DMS53 treated with DMSO at 0.1 percent for 48 hours (cell line): Measurements from ENCODE around the gene NARS2.

Experiments
- DNase-seq: peaks from one replicate; lab custom pipeline; 2025; ENCODE audit not compliant: unreplicated experiment; lab: John Stamatoyannopoulos, UW

The NARS2 gene

DNA sequence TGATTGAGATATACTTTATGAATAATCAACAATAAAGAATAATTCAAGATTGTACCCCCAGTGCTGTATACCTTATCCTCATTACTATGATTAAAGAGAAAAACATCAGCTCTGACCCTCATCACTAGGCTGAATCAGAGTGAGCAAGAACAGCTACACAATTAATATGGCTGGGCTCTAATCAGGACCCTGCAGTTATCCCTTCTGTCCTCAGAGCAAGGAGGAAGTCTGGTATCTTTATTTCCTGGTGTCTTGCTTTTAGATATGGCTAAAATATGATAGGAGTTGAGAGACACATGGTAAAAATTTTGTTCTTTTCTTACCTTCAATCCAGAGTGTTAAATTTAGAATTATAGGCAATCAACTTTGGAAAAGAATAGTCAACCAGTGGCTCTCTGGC, 128.5 kb downstream of the NARS2 start:
- DNase-seq = no peak

DNA sequence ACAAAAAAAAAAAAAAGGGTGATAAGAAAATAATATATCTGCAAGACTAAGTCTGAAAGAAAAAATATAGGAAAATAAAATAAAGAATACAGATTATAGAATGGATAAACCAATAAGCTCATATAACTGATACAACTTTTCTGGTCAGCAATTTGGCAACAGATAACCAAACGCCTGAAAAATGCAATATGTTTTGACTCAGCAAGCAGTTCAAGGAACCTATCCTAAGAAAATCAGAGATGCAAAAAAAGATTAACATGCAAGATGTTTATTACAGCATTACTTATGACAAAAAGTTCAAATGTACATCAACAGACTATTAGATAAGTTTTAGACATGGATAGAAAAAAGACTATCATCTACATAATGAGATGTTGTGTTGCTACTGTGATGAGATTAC, 129.9 kb downstream of the NARS2 start:
- no peak for DNase-seq

DNA sequence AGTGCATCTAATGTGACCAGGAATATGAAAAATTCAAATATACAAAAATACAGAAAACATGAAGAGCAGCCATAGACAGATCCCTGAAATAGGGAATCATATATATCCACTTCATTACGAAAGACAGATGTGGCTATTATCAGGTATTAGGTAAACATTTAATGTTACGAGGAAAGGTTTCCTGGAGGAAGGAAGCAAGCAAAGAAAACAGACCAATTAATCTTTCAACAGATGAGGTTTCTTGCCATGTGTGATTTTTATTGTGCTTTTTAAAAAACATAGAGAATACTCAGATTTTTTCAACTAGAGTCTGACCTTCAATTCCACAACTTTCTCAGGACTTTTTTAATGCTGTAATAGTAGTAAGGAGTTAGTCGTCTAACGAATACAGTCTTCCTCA, 132.7 kb downstream of the NARS2 start:
- no peak for DNase-seq

DNA sequence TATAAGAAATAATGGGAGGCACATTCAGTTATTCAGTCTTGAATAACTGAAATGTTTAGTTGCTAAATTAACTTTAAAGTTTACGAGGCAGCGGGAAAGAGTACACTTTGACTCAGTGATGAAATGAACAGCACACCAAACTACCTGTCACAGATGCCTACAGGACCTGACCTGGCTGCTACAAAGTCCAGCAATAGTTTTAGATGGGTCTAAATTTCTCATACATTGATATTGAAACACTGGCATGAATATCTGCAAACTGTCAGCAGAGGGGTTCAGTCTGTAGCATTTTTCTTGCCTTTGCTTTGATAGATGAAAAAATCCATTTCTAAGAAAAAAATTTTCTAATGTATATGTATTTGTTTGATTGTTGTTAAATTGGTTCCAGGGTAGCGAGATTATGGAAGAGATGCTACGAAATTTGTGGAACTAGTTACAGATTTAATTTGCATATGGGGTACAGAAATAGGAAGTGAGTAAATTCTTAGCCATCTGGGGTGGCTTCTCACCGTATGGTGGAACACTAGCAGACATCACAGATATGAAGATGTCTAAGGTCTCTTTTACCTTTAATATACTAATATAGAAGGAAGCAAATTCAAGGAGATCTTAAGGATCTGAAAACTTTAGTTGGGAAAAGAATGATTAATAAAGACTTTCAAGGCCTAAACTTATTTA, 136.2 kb downstream of the NARS2 start:
- no peak for DNase-seq

DNA sequence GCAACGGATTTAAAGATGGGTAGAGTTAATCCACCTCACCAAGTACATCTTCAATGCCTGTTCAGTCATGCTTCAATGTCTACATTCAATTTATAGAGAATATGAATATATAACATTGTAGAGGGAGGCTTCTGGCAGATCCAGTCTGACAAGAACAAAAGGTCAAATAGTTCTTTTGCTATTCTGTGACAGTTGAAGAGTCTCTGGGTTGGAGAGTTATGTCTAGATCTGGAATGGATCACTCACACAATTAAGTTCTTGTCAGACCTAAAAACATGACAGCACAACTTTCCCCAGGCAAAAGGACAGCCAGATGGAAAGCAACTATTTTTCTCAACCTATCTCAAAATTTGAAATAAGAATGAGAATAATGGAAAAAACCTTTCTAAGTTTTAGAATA, 141.7 kb downstream of the NARS2 start:
- DNase-seq = no peak

DNA sequence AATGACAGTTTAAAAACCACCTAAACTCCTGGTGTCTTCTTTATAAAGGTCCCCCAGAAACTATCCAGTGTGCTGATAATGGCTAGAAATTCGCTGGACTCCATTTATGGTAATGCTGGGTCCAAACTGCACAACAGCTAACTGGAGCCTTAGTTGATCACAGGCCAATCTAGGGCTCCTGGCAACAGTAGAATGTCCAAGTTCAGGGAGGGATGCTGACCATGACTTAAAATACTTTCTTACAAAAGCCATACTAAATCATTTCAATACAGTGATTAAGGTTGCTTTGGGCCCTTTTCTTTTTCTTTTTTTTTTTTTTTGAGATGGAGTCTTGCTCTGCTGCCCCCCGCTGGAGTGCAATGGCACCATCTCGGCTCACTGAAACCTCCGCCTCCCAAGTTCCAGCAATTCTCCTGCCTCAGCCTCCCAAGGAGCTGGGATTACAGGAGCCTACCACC, 142.6 kb downstream of the NARS2 start:
- no peak for DNase-seq

DNA sequence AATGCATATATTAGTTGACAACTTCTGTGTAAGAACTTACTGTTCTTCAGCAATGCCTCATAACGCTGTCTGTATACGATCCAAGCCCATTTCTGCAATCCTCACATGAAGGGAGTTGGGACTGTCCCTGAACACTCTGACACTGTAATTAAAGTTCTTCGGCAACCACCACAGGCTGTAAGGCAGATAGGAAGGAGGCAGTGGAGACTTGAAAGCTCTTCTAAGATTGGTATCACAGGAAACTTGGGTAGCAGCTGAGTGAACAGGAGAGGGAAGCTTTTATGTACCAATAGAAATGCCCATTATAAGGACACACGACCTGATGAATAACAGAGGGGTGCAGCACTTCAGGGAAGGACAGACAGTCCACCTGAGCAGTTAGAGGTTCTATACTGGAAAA, 145.0 kb downstream of the NARS2 start:
- no peak for DNase-seq

DNA sequence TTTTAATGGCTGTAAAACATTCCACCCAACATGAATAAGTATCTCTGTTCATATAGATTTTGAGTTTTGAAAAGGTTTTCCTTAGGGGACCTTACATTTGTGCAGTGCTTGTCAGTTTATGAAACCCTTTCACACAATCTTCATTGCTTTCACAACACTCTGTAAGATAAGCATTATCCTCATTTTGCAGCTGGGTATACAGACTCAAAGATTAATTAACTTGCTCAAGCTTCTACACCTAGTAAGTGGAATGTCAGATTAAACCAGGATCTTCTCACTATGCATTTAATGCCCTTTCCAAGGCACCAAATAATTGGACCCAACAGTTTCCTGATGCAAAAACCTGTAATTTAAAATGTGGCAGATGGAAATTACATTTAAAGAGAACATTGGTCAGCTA, 145.5 kb downstream of the NARS2 start:
- DNase-seq = no peak

DNA sequence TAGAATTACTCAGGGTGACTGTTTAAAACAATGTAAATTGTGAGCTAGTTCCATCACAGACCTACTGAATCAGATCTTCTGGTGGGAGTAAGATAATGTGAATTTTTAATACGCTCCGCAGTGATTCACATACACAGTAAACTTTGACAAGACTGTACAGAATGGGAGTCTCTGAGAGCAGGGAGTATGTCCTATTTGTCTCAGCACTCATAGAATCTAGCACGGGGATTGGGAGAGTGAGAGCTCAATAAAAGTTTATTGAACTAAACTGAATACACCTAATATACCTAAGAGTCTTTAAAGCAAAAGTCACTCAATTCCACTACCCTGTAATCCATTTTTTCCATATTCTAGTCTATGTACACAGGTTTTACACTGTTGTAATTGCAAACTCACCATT, 145.9 kb downstream of the NARS2 start:
- DNase-seq = no peak

DNA sequence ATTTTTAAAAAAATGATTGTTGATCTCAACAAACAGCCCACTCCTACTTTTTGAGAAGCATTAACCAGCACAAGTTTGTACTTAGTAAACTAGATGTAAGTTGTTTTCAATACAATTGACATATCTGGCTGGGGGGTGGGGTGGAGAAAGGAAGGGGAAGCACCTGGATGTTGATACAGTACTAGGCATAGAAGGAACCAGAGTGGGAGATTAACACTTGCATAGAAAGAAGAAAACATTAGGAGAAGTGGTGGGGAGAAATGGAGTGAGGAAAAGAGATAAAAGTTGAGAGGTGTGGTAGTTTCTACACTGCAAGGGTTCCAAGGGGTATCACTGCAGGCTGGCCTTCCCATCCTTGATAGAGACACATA, 146.4 kb downstream of the NARS2 start:
- DNase-seq = no peak

DNA sequence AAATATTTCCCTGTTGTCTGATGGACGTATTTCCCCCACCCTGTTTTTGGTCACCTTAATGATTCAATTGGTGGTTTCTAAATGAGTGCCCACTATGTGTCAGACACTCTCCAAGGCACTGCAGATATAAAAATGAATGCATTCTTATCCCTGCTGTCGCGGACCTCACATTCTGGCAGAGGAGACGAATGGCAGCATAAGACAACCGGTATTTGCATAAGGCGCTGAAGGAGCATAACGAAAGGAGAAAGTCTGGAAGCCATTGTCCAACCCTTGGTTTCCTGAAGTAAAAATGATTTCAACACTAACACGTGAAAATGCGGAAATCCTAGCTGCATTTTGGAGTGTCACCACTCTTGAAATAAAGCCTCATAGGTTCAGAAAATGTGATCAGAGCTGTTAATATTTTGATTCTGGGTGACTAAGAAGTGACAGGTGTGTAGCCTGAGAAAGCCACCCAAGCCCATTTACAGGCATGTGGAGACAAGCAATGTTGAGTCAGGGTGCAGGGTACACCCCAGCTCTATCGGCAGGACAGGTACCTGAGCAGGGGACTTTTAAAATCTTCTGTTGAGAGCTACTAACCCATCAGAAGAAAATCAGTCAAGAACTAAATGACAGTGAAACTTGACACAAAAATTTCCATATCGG, 146.9 kb downstream of the NARS2 start:
- DNase-seq = no peak

DNA sequence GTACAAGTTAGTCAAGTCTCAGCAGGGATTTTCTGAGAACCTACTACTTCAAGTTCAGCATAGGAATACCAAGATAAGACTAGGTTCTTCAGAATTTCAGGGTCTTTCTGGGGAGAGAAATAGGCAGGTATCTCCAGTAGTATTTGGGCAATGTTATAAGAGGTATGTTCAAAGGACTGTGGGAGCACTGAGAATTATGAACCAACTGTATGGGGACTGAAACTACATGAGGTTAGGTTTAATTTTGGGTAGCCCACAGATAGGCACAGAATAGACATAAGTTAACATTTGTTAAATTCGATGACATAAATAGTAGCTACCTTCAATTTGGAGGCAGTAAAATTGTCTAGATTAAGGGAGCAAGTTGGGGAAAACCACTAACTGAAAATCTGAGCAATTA, 147.8 kb downstream of the NARS2 start:
- DNase-seq = no peak

DNA sequence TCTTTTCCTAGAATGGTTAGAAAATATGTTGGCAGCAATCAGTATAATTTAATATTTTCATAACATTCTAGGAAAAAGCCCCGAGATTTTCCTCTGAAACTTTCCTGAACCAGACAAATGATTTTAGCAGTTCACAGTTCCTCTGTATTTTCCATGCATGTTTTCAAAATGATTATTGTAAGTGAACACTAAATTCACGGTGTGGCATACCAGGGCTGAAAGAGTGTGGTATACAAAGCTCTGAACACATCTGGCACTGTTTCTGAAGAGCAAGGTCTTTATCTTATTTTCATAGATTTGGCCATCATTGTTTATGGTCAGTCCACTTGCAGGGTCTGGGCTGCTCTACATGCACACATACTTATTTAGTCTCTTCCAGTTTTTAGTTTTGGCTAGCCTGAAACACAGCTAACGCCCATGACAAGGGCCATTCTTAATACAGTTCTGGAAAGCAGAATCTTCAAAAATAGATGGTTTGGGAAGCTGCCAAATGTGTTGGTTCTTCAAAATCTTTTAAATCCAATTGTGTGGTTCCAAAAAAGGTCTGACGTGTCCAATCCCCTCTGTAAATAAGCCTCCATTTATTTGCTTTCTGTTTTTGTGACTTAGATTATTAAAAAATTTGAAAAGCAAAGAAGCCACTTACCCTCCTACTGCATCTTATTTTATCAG, 149.1 kb downstream of the NARS2 start:
- no peak for DNase-seq

DNA sequence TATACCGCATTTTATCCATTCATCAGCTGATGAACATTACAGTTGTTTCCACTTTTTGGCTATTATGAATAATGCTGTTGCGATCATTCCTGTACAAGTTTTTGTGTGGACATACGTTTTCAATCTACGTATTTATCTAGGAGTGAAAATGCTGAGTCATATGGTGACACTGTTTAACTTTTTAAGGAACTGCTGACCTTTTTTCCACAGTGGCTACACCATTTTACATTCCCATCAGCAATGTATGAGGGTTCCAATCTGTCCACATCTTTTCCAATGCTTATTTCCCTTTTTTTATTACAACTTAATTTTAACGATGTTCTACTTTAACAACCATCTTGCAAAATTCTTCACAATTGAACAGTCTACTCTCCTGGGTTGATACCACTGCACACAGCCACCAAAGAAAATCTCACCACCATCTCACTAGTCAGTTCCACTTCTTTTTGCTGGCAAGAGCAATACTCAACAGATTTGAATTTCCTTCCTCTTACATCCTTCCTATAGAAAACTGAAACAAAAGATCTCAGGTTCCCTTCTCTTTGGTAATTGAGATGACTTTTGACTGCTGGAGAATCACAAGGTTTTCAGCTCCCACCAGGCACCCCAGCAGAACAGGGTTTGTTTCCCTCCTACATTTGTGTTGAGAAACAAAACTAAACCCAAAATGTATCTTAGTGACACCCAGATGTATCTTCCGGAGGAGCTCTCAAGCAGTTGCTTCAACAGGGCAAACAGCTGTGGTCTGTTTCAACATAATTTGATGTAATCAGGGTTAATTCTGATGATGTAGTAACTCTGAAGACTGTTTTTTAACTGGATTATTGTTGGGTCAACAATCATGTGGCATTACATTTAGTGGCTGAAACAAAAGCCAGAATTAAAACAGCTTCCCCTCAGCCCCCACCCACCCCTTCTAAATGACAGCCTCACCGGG, 150.1 kb downstream of the NARS2 start:
- no peak for DNase-seq

DNA sequence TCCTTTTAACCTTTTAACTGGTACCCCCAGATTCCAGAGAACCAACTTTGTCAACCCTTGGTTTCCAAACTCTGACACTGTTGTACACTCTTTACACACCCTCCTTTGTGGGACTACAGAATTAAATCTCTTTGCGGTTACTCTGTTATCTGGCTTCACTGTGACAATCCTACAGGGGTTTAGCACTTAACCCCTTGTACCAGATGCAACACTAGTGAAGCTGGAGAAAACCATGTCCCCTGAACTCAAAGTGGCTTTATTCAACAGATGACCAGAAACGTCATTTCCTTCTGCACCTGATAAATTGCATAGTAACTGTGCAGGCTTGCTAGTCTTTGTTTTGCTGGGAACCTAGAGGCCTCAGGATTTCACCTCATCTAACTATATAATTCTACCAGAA, 151.4 kb downstream of the NARS2 start:
- no peak for DNase-seq

DNA sequence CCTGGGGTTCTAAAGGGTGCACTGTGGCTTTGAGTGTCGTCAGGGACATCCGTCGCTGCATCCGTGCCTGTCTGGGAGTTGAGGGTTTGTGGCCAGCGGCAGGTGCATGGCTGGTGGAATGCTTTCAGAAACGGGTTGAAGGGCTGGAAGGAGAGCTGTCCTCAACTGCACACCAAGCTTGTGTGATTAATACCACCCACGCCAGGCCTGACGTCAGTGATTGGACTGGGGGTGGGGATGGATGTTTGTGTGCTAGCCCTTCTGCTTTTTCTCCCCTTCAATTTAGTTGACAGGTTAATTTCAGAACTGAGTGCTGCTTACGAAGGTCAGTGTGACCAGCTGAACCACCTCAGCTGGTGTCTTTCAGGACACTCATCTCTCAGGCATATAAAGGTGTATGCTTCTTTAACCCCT, 153.9 kb downstream of the NARS2 start:
- DNase-seq = peak; percentile 57

DNA sequence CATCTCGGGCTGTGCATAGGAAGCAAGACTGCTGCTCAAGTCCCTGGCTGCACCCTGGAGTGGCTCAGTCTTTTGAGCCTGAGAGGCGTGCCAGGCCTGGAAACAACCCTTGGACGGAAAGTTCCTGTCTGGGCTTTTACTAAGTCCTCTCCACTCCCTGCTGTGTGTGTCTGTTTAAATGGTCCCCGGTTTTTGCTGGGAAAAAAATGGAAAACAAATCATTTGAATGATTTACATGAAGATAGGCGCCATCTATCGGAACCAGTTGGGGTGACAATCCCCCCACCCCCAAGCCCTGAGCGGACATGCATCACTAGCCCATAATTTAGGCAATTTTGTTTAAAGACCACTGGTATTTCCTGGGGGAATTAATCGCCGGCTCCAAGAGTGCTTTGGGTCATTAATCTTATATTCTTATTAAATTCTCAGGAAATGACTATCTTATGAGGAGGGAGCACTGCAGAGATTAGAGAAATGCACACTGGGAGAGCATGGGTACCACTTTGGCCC, 154.4 kb downstream of the NARS2 start:
- peak; percentile 75 for DNase-seq

DNA sequence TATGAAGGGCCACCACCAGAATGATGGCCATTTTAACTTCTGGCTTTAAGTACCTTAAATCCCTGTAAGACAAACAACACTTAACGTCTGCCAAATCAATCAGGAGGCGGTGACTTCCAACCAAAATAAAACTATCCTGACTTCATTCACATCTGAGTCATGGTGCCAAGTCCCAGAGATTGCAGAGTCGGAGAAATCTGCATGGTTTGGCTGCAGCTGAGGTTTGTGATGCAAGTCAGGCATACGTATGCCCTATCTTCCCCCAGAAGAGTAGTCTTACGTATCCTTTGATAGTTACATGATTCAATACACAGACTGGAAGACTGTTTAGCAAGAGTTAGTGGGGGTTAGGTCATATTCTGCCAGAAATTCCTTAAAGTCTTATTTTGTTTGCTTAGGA, 155.3 kb downstream of the NARS2 start:
- DNase-seq = no peak

DNA sequence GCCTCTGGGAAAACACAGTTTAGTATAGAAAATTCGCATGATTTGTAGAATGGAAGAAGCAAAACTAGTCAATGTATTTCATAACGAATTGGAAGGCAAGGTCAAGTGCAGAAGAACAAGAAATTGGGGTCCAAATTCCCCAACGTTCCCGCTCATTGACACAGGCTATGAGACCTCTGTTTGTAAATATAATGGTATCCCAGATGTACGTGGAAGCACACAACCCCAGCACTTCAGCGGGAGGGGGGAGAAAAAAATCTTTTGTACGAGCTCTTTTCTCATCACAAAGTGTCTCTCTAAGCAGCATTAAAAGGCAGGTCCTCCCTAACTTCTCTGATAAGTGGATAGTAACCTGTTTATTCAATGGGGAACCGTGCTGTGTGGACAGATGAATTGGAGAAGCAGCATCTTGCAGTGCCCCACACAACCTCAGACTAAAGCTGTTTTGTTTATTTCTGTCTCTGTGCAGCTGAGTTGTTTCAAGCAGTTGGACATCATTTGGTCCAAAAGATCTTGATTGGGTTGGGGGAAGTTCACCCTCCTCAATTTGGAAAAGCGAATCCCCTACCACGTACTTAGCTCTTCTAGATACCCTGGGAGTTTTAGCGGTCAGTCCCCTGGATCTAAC, 156.0 kb downstream of the NARS2 start:
- DNase-seq = peak; percentile 53

DNA sequence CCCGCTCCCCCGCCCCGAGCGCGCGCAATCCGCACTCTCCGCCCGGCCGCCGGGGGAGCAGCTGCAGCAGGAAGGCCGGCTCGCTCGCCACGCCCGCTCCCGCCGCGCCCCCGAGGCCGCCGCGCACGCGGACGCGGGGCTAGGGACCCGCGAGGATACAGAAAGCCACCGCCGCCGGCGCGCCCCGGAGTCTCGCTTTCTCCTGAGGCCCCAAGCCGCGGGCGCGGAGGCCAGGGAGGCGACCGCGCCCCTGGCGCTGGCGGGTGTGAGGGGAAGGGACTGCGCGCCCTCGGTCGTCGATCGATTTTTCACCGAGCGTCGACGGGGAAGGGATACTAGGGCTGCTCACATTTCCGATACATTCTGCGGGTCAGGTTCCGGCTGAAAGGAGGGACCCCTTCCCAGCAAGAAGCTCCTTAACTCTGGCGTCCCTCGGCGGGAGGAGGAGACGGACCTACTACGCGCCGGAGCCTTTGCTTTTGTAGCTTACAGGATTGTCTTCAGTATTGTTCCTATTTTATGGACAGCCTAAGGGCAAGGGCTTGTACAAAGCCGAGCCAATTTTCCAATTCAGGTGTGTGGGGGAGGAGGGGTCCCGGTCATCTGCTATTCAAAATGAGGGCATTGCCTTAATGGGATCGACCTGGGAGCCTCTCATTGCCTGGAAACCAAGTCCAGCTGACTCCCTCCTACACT, 156.6 kb downstream of the NARS2 start:
- DNase-seq = peak; percentile 90
